ENCODE results near the gene EGFLAM.

Gene EGFLAM

GRCh38 chr5:38259809-38260160 is 1.4 kb downstream of the EGFLAM start:
- DNase-seq (ENCODE audit: low read depth): no peak
- no peak for TF ChIP-seq CTCF (IDR thresholded peaks at IDR 0.05; ENCODE audit: control insufficient read depth, insufficient read depth, low read depth, low read length, missing control alignments)
- no peak overlapping the region for H3K4me3 ChIP-seq (ENCODE audit: control insufficient read depth, low read depth, low read length)

- no peak for DNase-seq (ENCODE audit: low read depth)
- no peak overlapping the region for H3K4me3 ChIP-seq (ENCODE audit: control insufficient read depth, low read depth, low read length)
- TF ChIP-seq CTCF (IDR thresholded peaks at IDR 0.05; ENCODE audit: control insufficient read depth, insufficient read depth, low read depth, low read length, missing control alignments): no peak
Observed at GRCh38 chr5:38263983-38264382, 5.6 kb downstream of the EGFLAM start.

- TF ChIP-seq CTCF (IDR thresholded peaks at IDR 0.05; ENCODE audit: control insufficient read depth, insufficient read depth, low read depth, low read length, missing control alignments): peak; percentile 74
- DNase-seq (ENCODE audit: low read depth): peak; percentile 7
Observed at GRCh38 chr5:38265546-38266179, 7.3 kb downstream of the EGFLAM start.

GRCh38 chr5:38267372-38267771 is 9.0 kb downstream of the EGFLAM start:
- no peak for DNase-seq (ENCODE audit: low read depth)
- no peak overlapping the region for H3K4me3 ChIP-seq (ENCODE audit: control insufficient read depth, low read depth, low read length)

More at GRCh38 chr5:38265546-38266179, 7.3 kb downstream of the EGFLAM start:
- H3K4me3 ChIP-seq (ENCODE audit: control insufficient read depth, low read depth, low read length): no peak overlapping the region

GRCh38 chr5:38273626-38274025 is 15.3 kb downstream of the EGFLAM start:
- no peak for DNase-seq (ENCODE audit: low read depth)
- TF ChIP-seq CTCF (IDR thresholded peaks at IDR 0.05; ENCODE audit: control insufficient read depth, insufficient read depth, low read depth, low read length, missing control alignments): no peak
- H3K4me3 ChIP-seq (ENCODE audit: control insufficient read depth, low read depth, low read length): no peak overlapping the region

More at GRCh38 chr5:38267372-38267771, 9.0 kb downstream of the EGFLAM start:
- no peak for TF ChIP-seq CTCF (IDR thresholded peaks at IDR 0.05; ENCODE audit: control insufficient read depth, insufficient read depth, low read depth, low read length, missing control alignments)

GRCh38 chr5:38274370-38274769 is 16.0 kb downstream of the EGFLAM start:
- TF ChIP-seq CTCF (IDR thresholded peaks at IDR 0.05; ENCODE audit: control insufficient read depth, insufficient read depth, low read depth, low read length, missing control alignments): no peak
- no peak overlapping the region for H3K4me3 ChIP-seq (ENCODE audit: control insufficient read depth, low read depth, low read length)
- no peak for DNase-seq (ENCODE audit: low read depth)

Measured in AG09309 (cell line).